T47D (cell line): ENCODE results near the gene FRMD1.

ENCODE experiments used
- DNase-seq, 2 experiments: peaks; one replicate each; pipeline versions ENCODE4 v3.0.0 to v3.0.0-alpha.2; 2011 to 2012; ENCODE audit warnings: low read depth in 1 of 2, low spot score in 1 of 2
- JUND ChIP-seq: IDR thresholded peaks from 2 replicates; pipeline ENCODE4 v1.6.1; 2012; ENCODE audit warnings: low read depth
- in situ Hi-C: cut with HindIII; loops from 2 replicates; pipeline ENCODE4 v1.10.0; 2016; ENCODE audit warnings: low sequenced_read_pairs, low pct_unique_long_range_greater_than_20kb

The FRMD1 gene

GRCh38 chr6:168089186-168090063 is 10.4 kb upstream of the FRMD1 start:
- no peak for DNase-seq
- TF ChIP-seq JUND = no peak
- in situ Hi-C loops = no loop called here

GRCh38 chr6:168088161-168089053 is 9.4 kb upstream of the FRMD1 start:
- no peak for TF ChIP-seq JUND
- DNase-seq = peak in 1 of 2 experiments; percentile 9
- in situ Hi-C loops = no loop called here

GRCh38 chr6:168087436-168088160 is 8.6 kb upstream of the FRMD1 start:
- DNase-seq = no peak
- in situ Hi-C loops = no loop called here
- no peak for TF ChIP-seq JUND

- no peak for TF ChIP-seq JUND
- in situ Hi-C loops = no loop called here
- no peak for DNase-seq
Measured at GRCh38 chr6:168086616-168087015, 7.6 kb upstream of the FRMD1 start.

GRCh38 chr6:168086066-168086465 is 7.1 kb upstream of the FRMD1 start:
- no peak for TF ChIP-seq JUND
- DNase-seq = no peak
- in situ Hi-C loops = no loop called here

- no peak for TF ChIP-seq JUND
- in situ Hi-C loops = no loop called here
- DNase-seq = no peak
Measured at GRCh38 chr6:168084465-168085160, 5.6 kb upstream of the FRMD1 start.

- no peak for DNase-seq
- TF ChIP-seq JUND = no peak
- in situ Hi-C loops = no loop called here
Measured at GRCh38 chr6:168083514-168083885, 4.5 kb upstream of the FRMD1 start.

GRCh38 chr6:168082860-168083513 is 4.0 kb upstream of the FRMD1 start:
- in situ Hi-C loops = no loop called here

GRCh38 chr6:168081858-168082546 is 3.0 kb upstream of the FRMD1 start:
- in situ Hi-C loops = no loop called here
- DNase-seq = no peak
- no peak for TF ChIP-seq JUND

More at GRCh38 chr6:168082860-168083513, 4.0 kb upstream of the FRMD1 start:
- no peak for TF ChIP-seq JUND
- no peak for DNase-seq

GRCh38 chr6:168080393-168081077 is 1.5 kb upstream of the FRMD1 start:
- DNase-seq = no peak
- no peak for TF ChIP-seq JUND
- in situ Hi-C loops = no loop called here
